Gastroesophageal sphincter (tissue), 4 donors: ENCODE data around the gene XPNPEP2. TPM values are rescaled to one million over a fixed set of nuclear protein-coding genes. Genes with fewer than 3 reads are reported as not detected.

Experiments used
- ATAC-seq: fragments of 150-250 bp; one replicate; pipeline ENCODE4 v1.9.1; 2016; ENCODE audit warnings: mild to moderate bottlenecking, moderate library complexity
- H3K27ac ChIP-seq, 4 donors: fragments of 200-600 bp; sonication (generic) in 3 of 4; 1 replicate in 3 of 4; 2 replicates in 1 of 4; pipeline ENCODE4 v1.5.1; 2016 to 2019
- H3K27me3 ChIP-seq: fragments of 200-600 bp; sonication (generic); one replicate; pipeline ENCODE4 v1.5.1; 2019
- H3K36me3 ChIP-seq, 2 donors: fragments of 200-600 bp; sonication (generic); one replicate each; pipeline ENCODE4 v1.5.1; 2019; ENCODE audit warnings: control low read depth in 1 of 2
- H3K4me1 ChIP-seq, 3 donors: fragments of 200-600 bp; sonication (generic); 1 replicate in 2 of 3; 2 replicates in 1 of 3; pipeline ENCODE4 v1.5.1; 2016 to 2019; ENCODE audit warnings: control low read depth in 2 of 3
- H3K4me3 ChIP-seq, 2 donors: fragments of 200-600 bp; sonication (generic); one replicate each; pipeline ENCODE4 v1.5.1; 2019; ENCODE audit warnings: mild to moderate bottlenecking in 1 of 2, moderate library complexity in 1 of 2
- H3K9me3 ChIP-seq, 3 donors: fragments of 200-600 bp; sonication (generic); one replicate each; pipeline ENCODE4 v1.5.1; 2017 to 2019; ENCODE audit warnings: control low read depth in 2 of 3
- EP300 ChIP-seq: sonication (generic); formaldehyde crosslinking; IDR thresholded peaks from one replicate; pipeline ENCODE4 v1.6.1; 2017; ENCODE audit warnings: antibody characterized with exemption, mild to moderate bottlenecking
- POLR2A ChIP-seq, 2 donors: fragments of 450-650 bp; IDR thresholded peaks; one replicate each; pipeline ENCODE4 v1.6.1; 2017; ENCODE audit warnings: antibody characterized with exemption in 2 of 2, mild to moderate bottlenecking in 2 of 2, moderate library complexity in 1 of 2
- POLR2AphosphoS5 ChIP-seq: sonication (generic); formaldehyde crosslinking; IDR thresholded peaks from one replicate; pipeline ENCODE4 v1.6.1; 2017; ENCODE audit warnings: antibody characterized with exemption
- WGBS, 2 donors: methylation state at CpG; one replicate each; pipeline ENCODE4 v1.1.5; 2018; ENCODE audit warnings: low coverage in 1 of 2; 5-methylcytosine and 5-hydroxymethylcytosine counted together
- total RNA-seq, 4 donors: library from RNA; depleted of rRNA; stranded (reverse); fragments of >200 nt; gene quantifications; one replicate each; pipeline ENCODE4 v1.1.0, GENCODE V29; 2016
- TF ChIP-seq, protein P1 (sequence below), 4 experiments: fragments of 200-600 bp in 2 of 4; fragments of 450-650 bp in 2 of 4; sonication (generic) in 1 of 4; IDR thresholded peaks; one replicate each; pipeline ENCODE4 v1.5.1; 2017 to 2019; ENCODE audit warnings: antibody characterized with exemption in 4 of 4, mild to moderate bottlenecking in 2 of 4, moderate library complexity in 2 of 4

Gene XPNPEP2
- total RNA-seq, 4 donors from 2014 or later: 0.93 to 11.2 (median 6.5) TPM

DNA sequence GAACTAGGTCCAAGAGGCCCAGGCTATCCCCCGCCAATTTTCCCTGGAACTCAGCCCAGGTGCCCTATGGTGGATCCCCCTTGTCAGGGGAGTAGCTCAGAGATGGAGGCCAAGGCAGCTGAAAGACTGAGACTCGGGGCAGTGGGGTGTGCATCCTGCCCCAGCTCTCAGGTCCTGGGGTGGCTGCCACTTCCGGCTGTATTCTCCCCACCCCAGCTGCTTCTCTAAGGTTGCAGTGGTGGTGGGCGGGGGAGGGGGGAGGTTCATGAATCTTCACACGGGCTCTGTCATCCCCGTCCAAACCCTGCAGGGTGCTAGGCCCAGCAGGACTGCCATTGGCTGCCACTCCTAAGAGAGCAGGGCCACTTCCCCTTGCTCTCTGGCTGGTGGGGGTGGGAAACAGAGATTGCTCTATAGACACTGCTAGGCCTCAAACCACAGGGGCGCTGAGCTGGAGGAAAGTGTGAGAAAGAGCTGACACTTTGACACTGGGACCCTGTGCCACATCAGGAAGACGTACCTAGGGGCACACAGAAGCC is 42.4 kb downstream of the XPNPEP2 start:
- no peaks in the 10 kb centered on the region for H3K9me3 ChIP-seq
- WGBS, 2 donors: no CpG with 5 or more reads among the region's 8 CpGs
- H3K27me3 ChIP-seq: no peaks in the 10 kb centered on the region
- H3K36me3 ChIP-seq: no peaks in the 10 kb centered on the region
- peak overlapping the region in 1 of 2 donors; percentile 27 for H3K4me3 ChIP-seq
- TF ChIP-seq POLR2A (IDR thresholded peaks at IDR 0.05) (no peak), EP300 (no peak), POLR2AphosphoS5 (no peak)
- TF ChIP-seq, protein P1, sequence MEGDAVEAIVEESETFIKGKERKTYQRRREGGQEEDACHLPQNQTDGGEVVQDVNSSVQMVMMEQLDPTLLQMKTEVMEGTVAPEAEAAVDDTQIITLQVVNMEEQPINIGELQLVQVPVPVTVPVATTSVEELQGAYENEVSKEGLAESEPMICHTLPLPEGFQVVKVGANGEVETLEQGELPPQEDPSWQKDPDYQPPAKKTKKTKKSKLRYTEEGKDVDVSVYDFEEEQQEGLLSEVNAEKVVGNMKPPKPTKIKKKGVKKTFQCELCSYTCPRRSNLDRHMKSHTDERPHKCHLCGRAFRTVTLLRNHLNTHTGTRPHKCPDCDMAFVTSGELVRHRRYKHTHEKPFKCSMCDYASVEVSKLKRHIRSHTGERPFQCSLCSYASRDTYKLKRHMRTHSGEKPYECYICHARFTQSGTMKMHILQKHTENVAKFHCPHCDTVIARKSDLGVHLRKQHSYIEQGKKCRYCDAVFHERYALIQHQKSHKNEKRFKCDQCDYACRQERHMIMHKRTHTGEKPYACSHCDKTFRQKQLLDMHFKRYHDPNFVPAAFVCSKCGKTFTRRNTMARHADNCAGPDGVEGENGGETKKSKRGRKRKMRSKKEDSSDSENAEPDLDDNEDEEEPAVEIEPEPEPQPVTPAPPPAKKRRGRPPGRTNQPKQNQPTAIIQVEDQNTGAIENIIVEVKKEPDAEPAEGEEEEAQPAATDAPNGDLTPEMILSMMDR (IDR thresholded peaks at IDR 0.05): no peak
- no peak overlapping the region for H3K27ac ChIP-seq
- H3K4me1 ChIP-seq: no peaks in the 10 kb centered on the region
- ATAC-seq: no peak

DNA sequence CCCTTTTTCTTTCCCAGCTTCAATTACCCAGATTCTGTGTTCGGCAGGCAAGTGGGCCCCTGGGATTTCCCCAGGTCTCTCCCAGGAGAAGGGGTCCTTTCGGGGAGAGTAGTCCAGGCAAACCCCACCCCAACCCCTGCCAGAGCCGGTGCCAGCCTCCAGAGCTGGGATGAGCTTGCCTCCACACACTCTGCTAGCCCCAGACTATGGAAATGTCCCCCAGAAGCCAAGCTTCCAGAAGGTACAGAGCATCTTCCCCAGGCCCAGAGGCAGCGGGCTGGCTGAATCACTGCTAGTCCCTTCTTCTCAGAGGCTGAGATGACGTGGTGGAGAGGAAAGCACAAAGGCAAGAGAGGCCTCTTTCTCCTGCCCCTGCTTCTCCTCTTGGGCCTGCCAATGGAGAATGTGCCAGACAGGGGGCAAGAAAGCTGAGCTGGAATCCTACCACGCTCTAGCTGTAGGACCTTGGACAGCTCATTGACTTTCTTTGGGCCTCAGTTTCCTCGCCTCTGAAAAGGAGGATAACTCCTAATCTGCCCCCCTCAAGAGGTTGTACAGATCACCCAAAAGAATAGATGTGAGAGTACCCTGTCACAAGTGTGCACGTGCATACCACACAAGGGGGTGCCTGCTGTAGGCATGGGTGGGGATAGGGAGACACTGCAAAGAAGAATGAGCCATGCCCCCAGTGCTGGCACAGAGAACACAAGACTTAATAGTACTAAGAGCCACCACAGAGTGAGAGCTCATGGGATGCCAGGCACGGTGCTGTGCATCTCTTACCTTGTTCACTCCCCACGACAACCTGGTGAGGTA is 43.1 kb downstream of the XPNPEP2 start:
- H3K9me3 ChIP-seq: no peaks in the 10 kb centered on the region
- WGBS, 2 donors: 86 to 100% methylated on average over 1 of the region's 10 CpGs
- no peak overlapping the region for H3K4me3 ChIP-seq
- no peak for ATAC-seq
- no peaks in the 10 kb centered on the region for H3K36me3 ChIP-seq
- TF ChIP-seq, protein P1 (IDR thresholded peaks at IDR 0.05): no peak
- TF ChIP-seq EP300 (no peak), POLR2AphosphoS5 (no peak), POLR2A (IDR thresholded peaks at IDR 0.05) (no peak)
- H3K27ac ChIP-seq: no peak overlapping the region
- no peaks in the 10 kb centered on the region for H3K4me1 ChIP-seq
- no peaks in the 10 kb centered on the region for H3K27me3 ChIP-seq

DNA sequence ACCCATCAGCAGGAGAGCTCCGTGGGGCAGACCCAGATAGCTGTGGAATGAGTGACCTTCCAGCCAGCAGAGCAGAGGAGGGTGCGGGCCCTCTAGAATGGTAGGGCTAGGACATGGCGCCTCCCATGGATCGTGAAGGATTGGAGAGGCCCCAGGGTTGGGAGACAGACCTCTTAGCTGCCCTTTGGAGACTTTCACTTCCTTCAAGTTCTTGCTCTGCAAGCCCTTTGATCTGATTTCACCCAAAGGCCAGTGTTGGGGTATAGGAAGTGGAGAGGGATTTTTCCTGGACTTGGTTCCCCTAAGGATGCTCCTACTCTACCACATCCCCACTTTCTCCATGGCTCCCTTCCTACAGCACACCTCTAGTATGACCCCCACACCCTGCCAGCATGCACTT is 43.9 kb downstream of the XPNPEP2 start:
- ATAC-seq: no peak
- WGBS, 2 donors: no CpG with 5 or more reads among the region's 4 CpGs

DNA sequence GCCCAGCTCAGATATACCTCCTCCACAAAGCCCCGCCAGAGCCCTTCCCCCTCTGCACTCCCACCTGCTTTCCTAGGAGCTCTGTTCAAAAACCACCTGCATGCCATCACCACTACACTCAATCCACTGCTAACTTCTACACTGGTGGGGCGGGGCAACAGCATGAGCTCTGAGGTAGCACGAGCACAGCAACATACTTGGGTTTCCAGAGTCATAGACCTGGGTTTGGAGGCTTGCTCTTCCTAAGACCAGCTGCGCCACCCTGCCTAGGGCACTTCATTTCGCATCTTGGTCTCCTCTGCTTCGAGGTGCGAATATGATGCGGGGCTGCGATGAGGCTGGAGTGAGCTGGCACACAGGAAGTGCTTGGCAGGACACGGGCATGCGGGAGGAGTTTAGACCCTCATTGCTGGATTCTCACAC is 44.5 kb downstream of the XPNPEP2 start:
- no peaks in the 10 kb centered on the region for H3K36me3 ChIP-seq
- no peak for ATAC-seq
- H3K9me3 ChIP-seq: no peaks in the 10 kb centered on the region
- 93% methylated on average over 3 of the region's 11 CpGs; no CpG with 5 or more reads in 1 of the 2 donors for WGBS, 2 donors
- H3K4me3 ChIP-seq: no peak overlapping the region
- no peaks in the 10 kb centered on the region for H3K27me3 ChIP-seq
- H3K27ac ChIP-seq: no peak overlapping the region
- no peaks in the 10 kb centered on the region for H3K4me1 ChIP-seq
- TF ChIP-seq EP300 (no peak), POLR2A (IDR thresholded peaks at IDR 0.05) (no peak), POLR2AphosphoS5 (no peak)
- TF ChIP-seq, protein P1 (IDR thresholded peaks at IDR 0.05): no peak

More for the DNA sequence above, 43.9 kb downstream of the XPNPEP2 start:
- H3K4me3 ChIP-seq: no peak overlapping the region
- no peak for TF ChIP-seq EP300
- TF ChIP-seq POLR2AphosphoS5: no peak
- no peak for TF ChIP-seq POLR2A (IDR thresholded peaks at IDR 0.05)
- TF ChIP-seq, protein P1 (IDR thresholded peaks at IDR 0.05): no peak
- H3K27ac ChIP-seq: no peak overlapping the region
- no peaks in the 10 kb centered on the region for H3K36me3 ChIP-seq
- no peaks in the 10 kb centered on the region for H3K9me3 ChIP-seq
- no peaks in the 10 kb centered on the region for H3K27me3 ChIP-seq
- H3K4me1 ChIP-seq: no peaks in the 10 kb centered on the region

DNA sequence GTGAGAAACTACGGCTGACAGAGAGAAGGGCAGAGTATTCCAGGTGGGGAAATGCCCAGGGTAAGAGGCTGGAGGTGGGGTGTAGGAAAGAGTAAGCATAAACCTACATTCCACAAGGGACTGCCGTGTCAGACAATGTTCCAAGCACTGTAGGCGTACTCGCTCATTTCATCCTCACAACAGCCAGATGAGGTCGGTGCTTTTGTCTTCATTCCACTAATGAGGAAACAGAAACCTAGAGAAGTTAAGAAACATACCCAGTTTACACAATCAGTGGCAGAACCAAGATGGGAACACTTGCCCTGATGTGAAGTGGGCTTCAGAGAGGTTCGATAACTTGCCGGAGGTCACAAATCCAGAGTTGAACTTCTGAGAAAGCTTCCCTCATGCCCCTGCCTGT is 45.6 kb downstream of the XPNPEP2 start:
- H3K36me3 ChIP-seq: no peaks in the 10 kb centered on the region
- TF ChIP-seq, protein P1 (IDR thresholded peaks at IDR 0.05): no peak
- TF ChIP-seq EP300: no peak
- TF ChIP-seq POLR2A (IDR thresholded peaks at IDR 0.05): no peak
- TF ChIP-seq POLR2AphosphoS5: no peak
- H3K4me3 ChIP-seq: no peak overlapping the region
- no peaks in the 10 kb centered on the region for H3K27me3 ChIP-seq
- H3K4me1 ChIP-seq: no peaks in the 10 kb centered on the region
- ATAC-seq: no peak
- no peak overlapping the region for H3K27ac ChIP-seq
- no peaks in the 10 kb centered on the region for H3K9me3 ChIP-seq
- WGBS, 2 donors: 87 to 92% methylated on average over 4 of the region's 7 CpGs
